GM19328 (cell line): Measurements from ENCODE around the gene TRNAU1AP.
"Not testable (repeated sequence)": the region's sequence is repeated elsewhere in the genome, so short reads cannot be mapped to it uniquely, and the experiment has no call there.

Source experiments
- ATAC-seq: cut with Tn5 transposase; IDR thresholded peaks from one replicate; pipeline ENCODE4 v1.9.1; 2021; ENCODE audit warnings: mild to moderate bottlenecking, moderate library complexity; ENCODE audit not compliant: unreplicated experiment

Gene TRNAU1AP

DNA sequence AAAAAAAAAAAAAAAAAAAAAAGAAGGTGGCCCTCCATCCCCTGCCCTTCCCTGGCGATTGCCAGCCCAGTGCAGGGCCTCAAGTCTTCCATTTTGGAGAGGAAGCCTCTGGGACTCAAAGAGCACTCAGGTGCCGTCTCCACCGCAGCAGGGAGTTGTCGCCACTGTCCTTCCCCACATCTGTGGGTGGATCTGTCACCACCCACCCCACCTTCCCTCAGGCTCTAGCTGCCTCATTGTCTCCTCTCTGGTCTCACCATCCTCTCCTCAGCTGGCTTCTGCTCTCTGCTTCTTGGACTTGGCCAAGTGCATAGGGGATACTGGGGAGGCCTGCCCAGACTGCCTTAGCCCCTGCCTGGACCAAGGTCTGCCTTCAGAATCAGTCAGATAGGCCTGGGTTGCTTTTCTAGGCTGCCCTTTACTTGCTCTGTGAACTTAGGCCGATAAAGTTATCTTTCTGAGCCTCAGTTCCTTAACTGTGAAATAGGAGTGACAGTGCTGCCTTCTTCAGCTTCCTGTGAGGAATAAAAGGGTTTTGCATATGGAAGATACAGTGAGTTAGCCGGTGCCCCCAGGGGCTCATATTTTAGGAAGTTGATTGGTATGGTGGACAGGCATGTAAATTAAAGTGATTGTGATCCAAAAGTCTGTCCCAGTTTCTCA is 31.3 kb upstream of the TRNAU1AP start:
- ATAC-seq, result no peak

DNA sequence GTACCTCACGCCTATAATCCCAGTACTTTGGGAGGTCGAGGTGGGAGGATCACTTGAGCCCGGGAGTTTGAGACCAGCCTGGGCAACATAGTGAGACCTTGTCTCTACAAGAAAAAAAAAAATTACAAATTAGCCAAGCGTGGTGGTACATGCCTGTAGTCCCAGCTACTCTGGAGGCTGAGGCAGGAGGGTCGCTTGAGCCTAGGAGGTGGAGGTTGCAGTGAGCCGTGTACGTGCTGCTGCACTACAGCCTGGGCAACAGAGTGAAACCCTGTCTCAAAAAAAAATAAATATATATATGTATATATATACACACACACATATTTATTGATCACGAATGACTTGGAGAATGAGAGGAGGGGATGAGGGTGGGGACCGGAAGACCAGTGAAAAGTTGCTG is 30.3 kb upstream of the TRNAU1AP start:
- ATAC-seq, result not testable (repeated sequence)

DNA sequence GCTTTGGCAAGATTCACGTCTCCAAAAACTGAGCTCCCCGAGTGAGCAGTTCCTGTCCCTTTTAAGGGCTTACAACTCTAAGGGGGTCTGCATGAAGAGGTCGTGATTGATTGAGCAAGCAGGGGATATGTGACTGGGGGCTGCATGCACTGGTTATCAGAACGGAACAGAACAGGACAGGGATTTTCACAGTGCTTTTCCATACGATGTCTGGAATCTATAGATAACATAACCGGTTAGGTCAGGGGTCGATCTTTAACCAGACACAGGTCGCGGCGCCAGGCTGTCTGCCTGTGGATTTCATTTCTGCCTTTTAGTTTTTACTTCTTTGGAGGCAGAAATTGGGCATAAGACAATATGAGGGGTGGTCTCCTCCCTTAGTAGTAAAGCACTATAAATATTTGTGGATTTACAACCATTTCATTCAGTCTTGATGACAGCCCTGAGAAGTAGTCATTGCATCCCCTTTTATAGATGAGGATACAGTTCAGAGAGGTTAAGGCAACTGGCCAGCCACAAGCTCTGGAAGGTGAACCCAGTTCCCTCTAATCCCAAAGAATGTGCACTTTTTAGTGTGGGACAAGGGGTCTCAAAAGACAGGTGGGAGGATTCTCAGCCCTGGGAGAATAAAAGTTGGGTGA is 27.8 kb upstream of the TRNAU1AP start:
- not testable (repeated sequence) for ATAC-seq

DNA sequence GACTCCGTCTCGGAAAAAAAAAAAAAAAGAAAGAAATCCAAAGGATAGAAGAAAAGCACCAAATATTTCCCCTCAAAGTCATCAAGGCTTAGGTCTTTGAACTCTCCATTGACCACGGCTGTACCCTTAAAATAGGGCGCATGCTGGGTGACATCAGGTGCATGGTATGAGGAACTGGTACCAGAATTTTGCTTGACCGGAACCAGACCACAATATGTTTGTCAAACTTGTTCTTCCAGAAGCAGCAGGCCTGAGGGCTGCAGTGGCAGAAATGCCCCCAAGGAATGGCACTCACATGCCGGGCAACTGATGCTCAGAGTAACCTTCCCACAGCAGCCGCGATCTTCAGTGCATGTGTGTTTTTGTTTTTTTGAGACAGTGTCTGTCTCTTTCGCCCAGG is 26.0 kb upstream of the TRNAU1AP start:
- no peak for ATAC-seq

- no peak for ATAC-seq
These were observed 22.4 kb upstream of the TRNAU1AP start for GRCh38 chr1:28530456-28530855.

- ATAC-seq, result no peak
These were observed 18.2 kb upstream of the TRNAU1AP start for GRCh38 chr1:28534671-28535070.

- ATAC-seq, result no peak
These were observed 17.7 kb upstream of the TRNAU1AP start for GRCh38 chr1:28535180-28535579.

- no peak for ATAC-seq
These were observed 15.3 kb upstream of the TRNAU1AP start for GRCh38 chr1:28537457-28538199.

DNA sequence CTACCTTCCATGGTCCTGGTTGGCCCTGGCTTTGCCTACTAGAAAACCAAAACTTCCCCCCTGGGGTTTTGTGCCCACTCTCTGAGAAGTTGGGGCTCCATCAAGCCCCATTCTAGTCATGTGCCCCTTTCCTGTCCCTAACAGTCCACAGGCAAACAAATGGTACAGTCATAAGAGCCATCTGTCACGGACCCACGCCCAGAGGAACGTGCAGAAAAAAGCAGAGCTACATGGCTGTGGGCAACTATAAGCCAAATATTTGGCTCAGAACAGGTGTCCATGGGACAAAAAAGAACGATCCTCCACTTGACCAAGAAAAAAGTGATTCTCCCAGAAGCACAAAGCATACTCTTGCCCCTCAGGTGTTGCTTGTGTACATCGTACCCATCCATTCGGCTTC is 14.6 kb upstream of the TRNAU1AP start:
- no peak for ATAC-seq

- ATAC-seq, result no peak
These were observed 12.2 kb upstream of the TRNAU1AP start for GRCh38 chr1:28540651-28541050.

GRCh38 chr1:28541414-28542015 is 11.4 kb upstream of the TRNAU1AP start:
- ATAC-seq, result not testable (repeated sequence)

DNA sequence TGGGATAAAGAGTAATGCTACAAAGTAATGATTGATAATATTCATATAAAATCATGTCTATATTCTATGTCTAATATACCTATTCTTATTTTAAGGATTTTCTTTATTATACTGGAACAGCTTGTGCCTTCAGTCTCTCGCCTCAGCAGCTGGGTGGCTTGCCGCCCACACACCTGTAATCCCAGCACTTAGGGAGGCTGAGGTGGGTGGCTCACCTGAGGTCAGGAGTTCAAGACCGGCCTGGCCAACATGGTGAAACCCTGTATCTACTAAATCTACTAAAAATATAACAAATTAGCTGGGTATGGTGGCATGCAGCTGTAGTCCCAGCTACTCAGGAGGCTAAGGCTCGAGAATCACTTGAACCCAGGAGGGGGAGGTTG is 7.6 kb upstream of the TRNAU1AP start:
- no peak for ATAC-seq

DNA sequence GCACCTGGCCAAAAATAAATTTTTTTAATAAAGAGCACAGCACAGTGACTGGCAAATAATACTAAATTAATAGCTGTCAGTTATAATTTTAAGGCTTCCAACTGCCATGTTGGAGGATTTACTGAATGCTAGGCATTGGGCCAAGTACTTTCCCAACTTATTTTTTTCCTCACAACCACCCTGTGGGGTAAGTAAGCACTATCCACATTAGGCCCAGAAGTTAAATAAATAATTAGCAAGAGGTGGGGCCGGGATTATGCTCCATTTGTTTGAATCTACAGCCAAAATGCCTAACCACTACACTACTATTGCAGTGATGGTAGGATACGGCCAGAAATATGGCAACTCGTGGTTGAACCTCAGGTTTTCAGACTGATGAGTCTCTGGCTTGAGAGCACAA is 4.6 kb upstream of the TRNAU1AP start:
- ATAC-seq, result no peak

- no peak for ATAC-seq
These were observed 1.5 kb upstream of the TRNAU1AP start for GRCh38 chr1:28551381-28551780.

GRCh38 chr1:28560886-28561285 is 8.0 kb downstream of the TRNAU1AP start:
- no peak for ATAC-seq

DNA sequence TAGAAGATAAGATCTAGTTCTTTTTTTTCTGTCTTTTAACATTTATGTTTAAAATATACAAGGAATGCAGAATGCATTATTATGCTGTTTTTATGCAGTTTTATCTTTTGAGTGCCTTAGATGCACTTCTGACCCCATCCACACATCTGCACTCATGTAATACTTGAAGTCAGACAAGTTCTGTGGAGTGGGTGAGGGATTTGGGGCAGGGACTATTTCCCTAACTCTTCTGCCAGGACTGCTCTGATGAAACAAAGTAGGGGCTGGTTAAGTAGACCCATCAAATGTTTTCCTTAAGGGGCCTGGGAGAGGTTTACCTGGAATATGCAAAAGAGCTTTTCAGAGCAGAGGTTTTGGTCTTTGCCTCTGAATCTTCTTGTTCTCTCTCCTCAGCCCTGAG is 11.4 kb downstream of the TRNAU1AP start:
- ATAC-seq, result no peak

GRCh38 chr1:28565040-28565439 is 12.2 kb downstream of the TRNAU1AP start:
- ATAC-seq, result no peak

- no peak for ATAC-seq
These were observed 12.8 kb downstream of the TRNAU1AP start for GRCh38 chr1:28565726-28566125.

- no peak for ATAC-seq
These were observed 14.0 kb downstream of the TRNAU1AP start for GRCh38 chr1:28566931-28567330.

GRCh38 chr1:28571911-28572310 is 19.0 kb downstream of the TRNAU1AP start:
- ATAC-seq, result no peak

- not testable (repeated sequence) for ATAC-seq
These were observed 20.0 kb downstream of the TRNAU1AP start for GRCh38 chr1:28572891-28573290.

DNA sequence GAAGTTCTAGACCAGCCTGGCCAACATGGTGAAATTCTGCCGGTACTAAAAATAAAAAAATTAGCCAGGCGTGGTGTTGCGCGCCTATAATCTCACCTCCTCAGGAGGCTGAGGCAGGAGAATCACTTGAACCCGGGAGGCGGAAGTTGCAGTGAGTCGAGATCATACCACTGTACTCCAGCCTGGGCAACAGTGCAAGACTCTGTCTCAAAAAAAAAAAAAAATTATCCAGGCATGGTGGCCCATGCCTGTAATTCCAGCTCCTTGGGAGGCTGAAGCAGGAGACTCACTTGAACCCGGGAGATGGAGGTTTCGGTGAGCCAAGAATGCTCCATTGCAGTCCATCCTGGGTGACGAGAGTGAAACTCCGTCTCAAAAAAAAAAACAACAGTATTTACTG is 20.7 kb downstream of the TRNAU1AP start:
- no peak for ATAC-seq
